Stimulated activated CD4-positive, alpha-beta T cell treated with anti-CD3 and anti-CD28 coated beads, TNF-alpha, amount 100 ng/mL, for 4 hours (primary cell): Measurements from ENCODE around the gene CCNY.
"Not testable (repeated sequence)": the region's sequence is repeated elsewhere in the genome, so short reads cannot be mapped to it uniquely, and the experiment has no call there.

Experiments used
- DNase-seq, 3 experiments: peaks; one replicate each; pipeline ENCODE4 v3.0.0-alpha.2; 2020; ENCODE audit warnings: low read depth in 3 of 3

The CCNY gene

GRCh38 chr10:35354257-35354656 lies 17.9 kb downstream of the CCNY start:
- not testable (repeated sequence) for DNase-seq

- no peak for DNase-seq
Observed at GRCh38 chr10:35355971-35356724, 19.8 kb downstream of the CCNY start.

GRCh38 chr10:35356725-35357092 lies 20.4 kb downstream of the CCNY start:
- DNase-seq = no peak

- DNase-seq = no peak
Observed at GRCh38 chr10:35359056-35359455, 22.7 kb downstream of the CCNY start.

GRCh38 chr10:35359873-35360272 lies 23.6 kb downstream of the CCNY start:
- no peak for DNase-seq

GRCh38 chr10:35362701-35363350 lies 26.5 kb downstream of the CCNY start:
- no peak for DNase-seq

GRCh38 chr10:35363587-35363986 lies 27.3 kb downstream of the CCNY start:
- DNase-seq = no peak

- no peak for DNase-seq
Observed at GRCh38 chr10:35364808-35365207, 28.5 kb downstream of the CCNY start.

- no peak for DNase-seq
Observed at GRCh38 chr10:35365994-35366393, 29.7 kb downstream of the CCNY start.

GRCh38 chr10:35367107-35367859 lies 31.0 kb downstream of the CCNY start:
- DNase-seq = no peak

GRCh38 chr10:35367982-35368381 lies 31.7 kb downstream of the CCNY start:
- no peak for DNase-seq

- DNase-seq = no peak
Observed at GRCh38 chr10:35368485-35369048, 32.3 kb downstream of the CCNY start.

GRCh38 chr10:35369049-35369611 lies 32.8 kb downstream of the CCNY start:
- DNase-seq = no peak

- DNase-seq = no peak
Observed at GRCh38 chr10:35371731-35372130, 35.4 kb downstream of the CCNY start.

GRCh38 chr10:35372329-35372728 lies 36.0 kb downstream of the CCNY start:
- DNase-seq = no peak

GRCh38 chr10:35375091-35375765 lies 38.9 kb downstream of the CCNY start:
- DNase-seq = no peak

- no peak for DNase-seq
Observed at GRCh38 chr10:35377050-35377728, 40.9 kb downstream of the CCNY start.

- DNase-seq = no peak
Observed at GRCh38 chr10:35378541-35379210, 42.4 kb downstream of the CCNY start.

GRCh38 chr10:35379226-35380137 lies 43.2 kb downstream of the CCNY start:
- DNase-seq = no peak
